GM18508 (cell line): ENCODE data around the gene TMEM125.

Source experiments
- ATAC-seq: cut with Tn5 transposase; IDR thresholded peaks from one replicate; pipeline ENCODE4 v1.9.1; 2021; ENCODE audit warnings: moderate number of reproducible peaks; ENCODE audit not compliant: insufficient read depth, unreplicated experiment

The TMEM125 gene

GRCh38 chr1:43272576-43273571 lies 3.1 kb downstream of the TMEM125 start:
- ATAC-seq = no peak

GRCh38 chr1:43273708-43274107 lies 3.9 kb downstream of the TMEM125 start:
- ATAC-seq = no peak

- no peak for ATAC-seq
Measured at GRCh38 chr1:43274125-43274803, 4.5 kb downstream of the TMEM125 start.

GRCh38 chr1:43274804-43275180 lies 5.0 kb downstream of the TMEM125 start:
- no peak for ATAC-seq

- no peak for ATAC-seq
Measured at GRCh38 chr1:43275826-43276620, 6.2 kb downstream of the TMEM125 start.

- ATAC-seq = no peak
Measured at GRCh38 chr1:43276673-43277072, 6.9 kb downstream of the TMEM125 start.

- no peak for ATAC-seq
Measured at GRCh38 chr1:43277116-43277876, 7.5 kb downstream of the TMEM125 start.

- ATAC-seq = no peak
Measured at GRCh38 chr1:43279161-43279560, 9.4 kb downstream of the TMEM125 start.

- ATAC-seq = no peak
Measured at GRCh38 chr1:43279666-43280065, 9.9 kb downstream of the TMEM125 start.

- ATAC-seq = no peak
Measured at GRCh38 chr1:43280692-43281091, 10.9 kb downstream of the TMEM125 start.

GRCh38 chr1:43282220-43283195 lies 12.7 kb downstream of the TMEM125 start:
- no peak for ATAC-seq

GRCh38 chr1:43284065-43284464 lies 14.3 kb downstream of the TMEM125 start:
- ATAC-seq = no peak

- no peak for ATAC-seq
Measured at GRCh38 chr1:43284546-43285110, 14.8 kb downstream of the TMEM125 start.

GRCh38 chr1:43285269-43285990 lies 15.6 kb downstream of the TMEM125 start, which contains the start of gene C1orf210:
Gene C1orf210, minus strand, starts transcription at chr1:43285581. Its CDS starts 2,311 bp downstream, at chr1:43283270.
- no peak for ATAC-seq

GRCh38 chr1:43286115-43286514 lies 16.3 kb downstream of the TMEM125 start:
- ATAC-seq = no peak

GRCh38 chr1:43286533-43286932 lies 16.8 kb downstream of the TMEM125 start:
- no peak for ATAC-seq

GRCh38 chr1:43288058-43288784 lies 18.4 kb downstream of the TMEM125 start:
- no peak for ATAC-seq
